Measurements from ENCODE around the gene FERD3L. TPM values are rescaled to one million over a fixed set of nuclear protein-coding genes. Genes with fewer than 3 reads are reported as not detected.

The FERD3L gene
- total and polyA plus RNA-seq, 11 donors, result not detected

DNA sequence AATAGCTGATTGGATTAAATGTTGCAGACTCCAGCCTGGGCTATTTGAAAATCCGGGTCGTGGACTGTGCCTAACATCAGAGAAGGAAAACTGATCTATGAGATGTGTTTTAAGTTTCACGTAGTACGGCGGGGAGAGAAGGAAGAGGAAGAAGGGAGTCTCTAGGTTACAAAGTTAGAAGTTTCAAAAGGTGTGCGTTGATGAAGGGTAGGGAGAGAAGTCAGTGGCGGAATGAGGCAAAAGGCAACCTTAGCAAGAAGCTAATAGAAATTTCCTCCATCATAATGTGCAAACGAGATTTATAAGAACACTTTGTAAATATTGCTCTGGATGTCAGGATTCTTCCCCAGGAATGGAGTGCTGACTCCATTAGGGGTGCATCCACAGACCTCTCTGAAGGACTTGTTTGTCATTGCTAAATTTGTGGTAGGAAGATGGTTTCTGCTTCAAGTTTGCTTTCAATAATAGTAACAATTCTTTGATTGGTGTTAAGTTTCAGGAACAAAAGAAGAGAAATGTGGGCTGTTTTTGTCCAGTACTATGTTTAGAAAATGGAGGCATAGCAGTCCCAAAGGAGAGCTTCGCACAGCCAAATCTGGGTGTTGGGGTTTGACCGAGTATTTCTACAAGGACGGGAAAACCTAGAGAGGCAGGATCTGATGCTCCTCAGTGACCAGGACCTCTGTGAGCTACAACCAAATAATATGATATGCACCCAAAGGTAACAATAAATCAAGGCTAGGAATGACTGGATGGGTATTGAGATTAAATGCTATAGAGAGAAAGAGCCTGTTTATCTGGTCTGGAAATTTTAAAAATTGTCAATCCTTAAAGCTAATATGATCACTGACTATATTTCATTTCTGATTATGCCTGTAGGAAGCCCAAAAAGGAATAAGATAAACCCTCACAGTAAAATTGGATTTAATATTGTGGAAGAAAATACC is 35.9 kb downstream of the FERD3L start:
- intact Hi-C loops (cut with DNase I), result no loop called here
- no peaks in the 10 kb centered on the region for H3K9me3 ChIP-seq
- no peak overlapping the region for H3K27ac ChIP-seq
- no peaks in the 10 kb centered on the region for H3K36me3 ChIP-seq
- ATAC-seq (no peak), DNase-seq (no peak)
- WGBS, 4 donors, result 43 to 65% (median 58%) methylated on average over 11 of the region's 11 CpGs
- peaks cover 0 to 32% (median 8%) of the 10 kb centered on the region in 12 donors for H3K4me1 ChIP-seq
- H3K27me3 ChIP-seq, result peaks cover 30 to 100% (median 84%) of the 10 kb centered on the region in 9 donors
- TF ChIP-seq POLR2A (IDR thresholded peaks at IDR 0.05), result no peak
- TF ChIP-seq, protein P1, sequence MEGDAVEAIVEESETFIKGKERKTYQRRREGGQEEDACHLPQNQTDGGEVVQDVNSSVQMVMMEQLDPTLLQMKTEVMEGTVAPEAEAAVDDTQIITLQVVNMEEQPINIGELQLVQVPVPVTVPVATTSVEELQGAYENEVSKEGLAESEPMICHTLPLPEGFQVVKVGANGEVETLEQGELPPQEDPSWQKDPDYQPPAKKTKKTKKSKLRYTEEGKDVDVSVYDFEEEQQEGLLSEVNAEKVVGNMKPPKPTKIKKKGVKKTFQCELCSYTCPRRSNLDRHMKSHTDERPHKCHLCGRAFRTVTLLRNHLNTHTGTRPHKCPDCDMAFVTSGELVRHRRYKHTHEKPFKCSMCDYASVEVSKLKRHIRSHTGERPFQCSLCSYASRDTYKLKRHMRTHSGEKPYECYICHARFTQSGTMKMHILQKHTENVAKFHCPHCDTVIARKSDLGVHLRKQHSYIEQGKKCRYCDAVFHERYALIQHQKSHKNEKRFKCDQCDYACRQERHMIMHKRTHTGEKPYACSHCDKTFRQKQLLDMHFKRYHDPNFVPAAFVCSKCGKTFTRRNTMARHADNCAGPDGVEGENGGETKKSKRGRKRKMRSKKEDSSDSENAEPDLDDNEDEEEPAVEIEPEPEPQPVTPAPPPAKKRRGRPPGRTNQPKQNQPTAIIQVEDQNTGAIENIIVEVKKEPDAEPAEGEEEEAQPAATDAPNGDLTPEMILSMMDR (IDR thresholded peaks at IDR 0.05), result no peak
- H3K4me3 ChIP-seq, result no peak overlapping the region

DNA sequence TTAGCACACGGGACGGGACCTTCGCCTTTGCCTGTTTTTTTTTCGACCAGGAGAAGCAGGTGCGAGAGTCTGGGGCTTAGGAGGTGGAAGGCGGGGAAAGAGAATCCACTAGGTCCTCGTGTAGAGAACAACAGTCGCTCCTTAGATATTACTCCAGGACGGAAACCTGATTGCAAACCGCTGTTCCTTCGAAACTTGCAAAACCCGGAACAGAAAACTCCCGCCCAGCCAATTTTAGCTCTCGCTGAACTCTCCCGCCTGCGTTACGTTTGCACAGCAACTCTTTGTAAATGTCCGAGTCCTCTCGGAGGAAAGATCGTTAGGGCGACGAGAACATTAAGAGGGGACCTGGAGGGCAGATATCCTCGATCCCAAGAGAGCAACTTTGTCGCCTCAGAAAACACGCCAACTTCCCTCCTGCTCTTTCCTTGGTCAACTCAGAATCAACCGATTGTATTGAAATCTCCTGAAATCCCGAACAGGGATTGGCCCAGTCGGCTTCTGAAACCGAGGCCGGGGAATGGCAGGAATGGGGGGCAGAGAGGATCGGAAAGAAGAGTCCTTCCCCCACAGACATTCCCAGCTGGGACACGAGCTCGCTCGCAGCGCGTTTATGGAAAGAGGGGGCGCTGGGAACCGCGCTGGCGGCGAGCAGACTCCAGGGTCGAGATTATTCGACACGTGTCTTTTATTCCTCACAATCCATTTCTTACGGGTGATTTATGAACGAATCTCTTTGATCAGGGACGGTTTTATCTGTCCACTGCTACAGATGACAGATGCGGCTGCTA is 37.7 kb downstream of the FERD3L start:
- H3K9me3 ChIP-seq, result no peaks in the 10 kb centered on the region
- H3K4me3 ChIP-seq, result peak overlapping the region; percentile 25 to 62 (median 46)
- intact Hi-C loops (cut with DNase I), result no loop called here
- peak overlapping the region in 3 of 12 donors; percentile 1 to 44 (median 39) for H3K27ac ChIP-seq
- no peak for TF ChIP-seq POLR2A (IDR thresholded peaks at IDR 0.05)
- TF ChIP-seq, protein P1 (IDR thresholded peaks at IDR 0.05), result no peak
- ATAC-seq, result peak in 3 of 4 donors; percentile 34 to 77 (median 36)
- no peaks in the 10 kb centered on the region for H3K36me3 ChIP-seq
- DNase-seq, result peak in 2 of 5 donors; percentile 24 to 32
- H3K4me1 ChIP-seq, result peaks cover 0 to 28% (median 7%) of the 10 kb centered on the region in 12 donors
- peaks cover 25 to 98% (median 72%) of the 10 kb centered on the region in 9 donors for H3K27me3 ChIP-seq
- WGBS, 4 donors, result 1 to 3% (median 2%) methylated on average over 47 to 48 of the region's 48 CpGs

DNA sequence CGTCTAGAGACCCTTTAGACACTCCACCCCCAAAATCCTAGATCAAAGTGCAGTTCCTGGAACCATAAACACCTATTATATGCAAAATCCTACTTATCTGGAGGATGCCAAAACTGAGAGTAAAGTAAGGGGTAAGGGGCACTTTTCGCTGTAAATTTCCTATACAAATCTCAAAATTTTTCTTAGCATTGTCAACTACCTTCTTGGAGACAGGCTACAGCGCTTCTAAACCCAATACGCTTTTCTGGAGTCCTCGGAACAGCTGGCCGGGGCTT is 38.2 kb downstream of the FERD3L start:
- Histone ChIP-seq H3K36me3 (no peaks in the 10 kb centered on the region), H3K4me1 (peaks cover 0 to 25% (median 7%) of the 10 kb centered on the region in 12 donors), H3K9me3 (no peaks in the 10 kb centered on the region), H3K27ac (peak overlapping the region in 2 of 12 donors; percentile 1 to 44), H3K27me3 (peaks cover 20 to 97% (median 67%) of the 10 kb centered on the region in 9 donors), H3K4me3 (peak overlapping the region; percentile 25 to 62 (median 46))
- TF ChIP-seq, protein P1 (IDR thresholded peaks at IDR 0.05), result no peak
- TF ChIP-seq POLR2A (IDR thresholded peaks at IDR 0.05), result no peak
- ATAC-seq (peak in 2 of 4 donors; percentile 11 to 32), DNase-seq (no peak)
- intact Hi-C loops (cut with DNase I), result no loop called here
- WGBS, 4 donors, result 1 to 4% (median 2%) methylated on average over 6 of the region's 6 CpGs

Measured in heart left ventricle (tissue), 16 donors.